ENCODE measurements around the gene NDUFS8. TPM values are rescaled to one million over a fixed set of nuclear protein-coding genes. Genes with fewer than 3 reads are reported as not detected.

Gene NDUFS8
- polyA plus RNA-seq, 1 donor from 2014 or later: 169 TPM

- no peak for TF ChIP-seq SMC3 (conservative IDR thresholded peaks at IDR 0.05; ENCODE audit: poor library complexity)
- no peak for TF ChIP-seq TAF1 (IDR thresholded peaks at IDR 0.05; ENCODE audit: low read depth)
These were observed 34.4 kb upstream of the NDUFS8 start (continued) for GRCh38 chr11:67996051-67996450.

GRCh38 chr11:67996622-67997474, 33.6 kb upstream of the NDUFS8 start:
- Histone ChIP-seq H2AFZ (ENCODE audit: low read depth, low read length) (no peak overlapping the region), H3K27ac (ENCODE audit: low read length) (no peak overlapping the region), H3K4me3 (ENCODE audit: low read length) (no peak overlapping the region), H3F3A (ENCODE audit: insufficient read depth, low read length, poor library complexity, severe bottlenecking) (no peaks in the 10 kb centered on the region), H3K4me2 (ENCODE audit: low read length) (no peak overlapping the region), H3K27me3 (ENCODE audit: insufficient read depth, low read depth, low read length) (no peaks in the 10 kb centered on the region), H3K9me2 (ENCODE audit: insufficient read depth, low read length) (no peaks in the 10 kb centered on the region), H3K9me3 (ENCODE audit: low read length) (no peaks in the 10 kb centered on the region), H3K36me3 (ENCODE audit: insufficient read depth, low read length) (no peaks in the 10 kb centered on the region), H4K20me1 (ENCODE audit: insufficient read depth) (no peaks in the 10 kb centered on the region), H3K79me2 (replicated peaks; ENCODE audit: insufficient read depth, low read length) (no peaks in the 10 kb centered on the region), H3K9ac (ENCODE audit: low read length) (no peak overlapping the region)
- no peak for TF ChIP-seq EZH2 (IDR thresholded peaks at IDR 0.05; ENCODE audit: borderline replicate concordance, insufficient read depth, low read length, poor library complexity, severe bottlenecking)
- TF ChIP-seq POLR2AphosphoS5 (IDR thresholded peaks at IDR 0.05): no peak
- TF ChIP-seq CTCF (IDR thresholded peaks at IDR 0.05; ENCODE audit: poor library complexity, severe bottlenecking): no peak
- TF ChIP-seq TAF1 (IDR thresholded peaks at IDR 0.05; ENCODE audit: low read depth): no peak
- no peak for TF ChIP-seq MXI1 (conservative IDR thresholded peaks at IDR 0.05; ENCODE audit: poor library complexity, severe bottlenecking)
- no peak for TF ChIP-seq EP300 (conservative IDR thresholded peaks at IDR 0.05; ENCODE audit: poor library complexity, severe bottlenecking)
- TF ChIP-seq REST (IDR thresholded peaks at IDR 0.05; ENCODE audit: borderline replicate concordance): no peak
- TF ChIP-seq SMC3 (conservative IDR thresholded peaks at IDR 0.05; ENCODE audit: poor library complexity): no peak
- TF ChIP-seq RAD21 (conservative IDR thresholded peaks at IDR 0.05): no peak

- no peak overlapping the region for H3K27ac ChIP-seq (ENCODE audit: low read length)
- no peaks in the 10 kb centered on the region for H4K20me1 ChIP-seq (ENCODE audit: insufficient read depth)
- H3F3A ChIP-seq (ENCODE audit: insufficient read depth, low read length, poor library complexity, severe bottlenecking): no peaks in the 10 kb centered on the region
- no peaks in the 10 kb centered on the region for H3K36me3 ChIP-seq (ENCODE audit: insufficient read depth, low read length)
- H3K9me2 ChIP-seq (ENCODE audit: insufficient read depth, low read length): no peaks in the 10 kb centered on the region
- no peak overlapping the region for H2AFZ ChIP-seq (ENCODE audit: low read depth, low read length)
- H3K27me3 ChIP-seq (ENCODE audit: insufficient read depth, low read depth, low read length): peaks cover 5% of the 10 kb centered on the region
- TF ChIP-seq POLR2AphosphoS5 (IDR thresholded peaks at IDR 0.05) (no peak), MXI1 (conservative IDR thresholded peaks at IDR 0.05; ENCODE audit: poor library complexity, severe bottlenecking) (no peak), EZH2 (IDR thresholded peaks at IDR 0.05; ENCODE audit: borderline replicate concordance, insufficient read depth, low read length, poor library complexity, severe bottlenecking) (no peak), EP300 (conservative IDR thresholded peaks at IDR 0.05; ENCODE audit: poor library complexity, severe bottlenecking) (no peak), TAF1 (IDR thresholded peaks at IDR 0.05; ENCODE audit: low read depth) (no peak), CTCF (IDR thresholded peaks at IDR 0.05; ENCODE audit: poor library complexity, severe bottlenecking) (no peak), SMC3 (conservative IDR thresholded peaks at IDR 0.05; ENCODE audit: poor library complexity) (no peak)
- H3K79me2 ChIP-seq (replicated peaks; ENCODE audit: insufficient read depth, low read length): no peaks in the 10 kb centered on the region
- no peaks in the 10 kb centered on the region for H3K9me3 ChIP-seq (ENCODE audit: low read length)
- no peak overlapping the region for H3K4me2 ChIP-seq (ENCODE audit: low read length)
- no peak overlapping the region for H3K9ac ChIP-seq (ENCODE audit: low read length)
- H3K4me3 ChIP-seq (ENCODE audit: low read length): no peak overlapping the region
These were observed 33.0 kb upstream of the NDUFS8 start for GRCh38 chr11:67997475-67997921.

Data from neural cell (in vitro differentiated cells).